GM12874 (cell line): ENCODE measurements around the gene ABHD3.

Source experiments
- CTCF ChIP-seq: IDR thresholded peaks from 2 replicates; pipeline ENCODE4 v1.5.1; 2011; ENCODE audit warnings: low read depth, mild to moderate bottlenecking, control low read depth, low read length, moderate library complexity; ENCODE audit not compliant: insufficient read depth

Gene ABHD3

GRCh38 chr18:21741562-21742314, 37.2 kb upstream of the ABHD3 start:
- no peak for TF ChIP-seq CTCF

- no peak for TF ChIP-seq CTCF
Measured at GRCh38 chr18:21741312-21741561, 36.7 kb upstream of the ABHD3 start.

- TF ChIP-seq CTCF = no peak
Measured at GRCh38 chr18:21740538-21741311, 36.2 kb upstream of the ABHD3 start, which contains the start of gene MIB1. Gene MIB1 (plus strand): TSS chr18:21740792. CDS start chr18:21741584, 792 bp downstream.

- no peak for TF ChIP-seq CTCF
Measured at GRCh38 chr18:21739604-21740537, 35.3 kb upstream of the ABHD3 start.

GRCh38 chr18:21735452-21736015, 31.0 kb upstream of the ABHD3 start:
- TF ChIP-seq CTCF = no peak

GRCh38 chr18:21733011-21733410, 28.4 kb upstream of the ABHD3 start:
- TF ChIP-seq CTCF = no peak
